LNCAP (cell line): ENCODE measurements around the gene RAB40B.

Experiments
- CTCF ChIP-seq: fragments of 450-650 bp; IDR thresholded peaks from 2 replicates; pipeline ENCODE4 v1.5.1; 2017; ENCODE audit warnings: mild to moderate bottlenecking

Gene RAB40B

DNA sequence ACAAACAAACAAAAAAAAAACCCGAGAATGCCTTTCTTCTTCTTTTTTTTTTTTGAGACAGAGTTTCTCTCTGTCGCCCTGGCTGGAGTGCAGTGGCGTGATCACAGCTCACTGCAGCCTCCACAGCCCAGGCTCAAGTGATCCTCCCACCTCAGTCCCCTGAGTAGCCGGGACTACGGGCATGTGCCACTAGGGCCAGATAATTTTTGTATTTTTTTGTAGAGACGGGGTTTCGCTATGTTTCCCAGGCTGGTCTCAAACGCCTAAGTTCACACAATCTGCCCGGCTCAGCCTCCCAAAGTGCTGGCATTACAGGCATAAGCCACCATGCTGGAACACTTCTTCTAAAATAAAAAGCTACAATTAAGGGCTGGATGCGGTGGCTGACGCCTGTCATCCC lies 33.3 kb downstream of the RAB40B start:
- TF ChIP-seq CTCF, result no peak

GRCh38 chr17:82664701-82665182 lies 33.8 kb downstream of the RAB40B start:
- no peak for TF ChIP-seq CTCF

- no peak for TF ChIP-seq CTCF
These were observed 34.3 kb downstream of the RAB40B start for GRCh38 chr17:82664276-82664575.

DNA sequence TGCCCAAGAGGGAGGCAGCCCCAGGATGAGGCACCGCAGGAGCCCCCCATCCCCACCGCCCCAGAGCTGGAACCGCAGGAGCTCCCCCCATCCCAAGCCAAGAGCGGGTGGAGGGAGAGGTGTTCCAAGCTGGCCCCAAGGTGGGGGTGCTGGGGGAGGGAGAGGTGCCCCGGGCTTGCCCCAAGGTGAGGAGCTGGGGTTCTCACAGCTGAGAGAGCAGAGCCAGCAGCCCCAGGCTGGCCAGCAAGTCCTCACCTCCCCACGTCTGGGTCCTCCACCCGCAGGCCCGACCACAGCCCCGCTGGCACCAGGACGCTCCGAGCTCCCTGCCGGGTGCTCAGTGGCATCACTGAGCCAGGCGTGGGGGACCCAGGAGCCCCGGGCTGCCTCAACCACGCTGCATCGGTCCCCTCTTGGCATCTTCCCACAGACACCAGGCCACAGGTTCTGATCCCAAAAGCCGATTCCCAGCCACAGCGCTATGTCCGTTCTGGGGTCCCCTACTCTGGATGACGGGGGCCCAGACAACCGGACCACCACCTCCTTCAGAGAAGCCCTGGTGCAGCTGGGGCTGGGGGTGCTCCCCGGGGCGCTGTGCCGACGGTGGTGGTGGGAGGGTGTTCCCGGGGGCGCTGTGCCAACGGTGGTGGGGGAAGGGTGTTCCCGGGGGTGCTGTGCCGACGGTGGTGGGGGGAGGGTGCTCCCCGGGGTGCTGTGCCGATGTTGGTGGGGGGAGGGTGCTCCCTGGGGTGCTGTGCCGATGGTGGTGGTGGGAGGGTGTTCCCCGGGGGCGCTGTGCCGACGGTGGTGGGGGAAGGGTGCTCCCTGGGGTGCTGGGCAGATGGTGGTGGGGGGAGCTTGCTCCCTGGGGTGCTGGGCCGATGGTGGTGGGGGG lies 34.9 kb downstream of the RAB40B start:
- TF ChIP-seq CTCF, result no peak

DNA sequence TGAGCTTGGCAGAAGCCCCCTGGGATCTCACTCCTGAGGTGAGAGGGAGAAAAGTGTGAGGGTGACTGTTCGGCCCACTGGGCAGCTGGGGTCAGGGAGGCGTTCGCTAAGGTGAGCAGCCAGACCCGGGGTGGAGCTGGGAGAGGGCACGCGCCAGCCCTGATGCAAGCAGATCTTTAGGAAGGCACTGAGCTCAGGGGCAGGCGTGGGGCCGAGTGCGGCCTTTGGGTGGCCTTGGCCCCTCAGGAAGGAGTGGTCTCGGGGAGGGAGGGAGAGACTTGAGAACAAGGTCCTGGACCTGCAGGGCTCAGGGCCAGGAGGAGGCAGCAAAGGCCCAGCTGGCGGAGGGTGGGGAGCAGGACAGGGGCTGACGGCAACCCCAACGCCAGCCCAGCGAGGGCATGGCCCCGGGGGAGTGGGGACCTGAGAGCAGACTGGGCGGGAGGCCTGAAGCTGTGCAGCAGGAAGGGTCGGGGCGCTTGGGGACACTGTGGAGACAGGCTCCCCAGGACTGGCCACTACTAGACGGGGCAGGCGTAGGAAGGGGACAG lies 35.7 kb downstream of the RAB40B start:
- no peak for TF ChIP-seq CTCF

DNA sequence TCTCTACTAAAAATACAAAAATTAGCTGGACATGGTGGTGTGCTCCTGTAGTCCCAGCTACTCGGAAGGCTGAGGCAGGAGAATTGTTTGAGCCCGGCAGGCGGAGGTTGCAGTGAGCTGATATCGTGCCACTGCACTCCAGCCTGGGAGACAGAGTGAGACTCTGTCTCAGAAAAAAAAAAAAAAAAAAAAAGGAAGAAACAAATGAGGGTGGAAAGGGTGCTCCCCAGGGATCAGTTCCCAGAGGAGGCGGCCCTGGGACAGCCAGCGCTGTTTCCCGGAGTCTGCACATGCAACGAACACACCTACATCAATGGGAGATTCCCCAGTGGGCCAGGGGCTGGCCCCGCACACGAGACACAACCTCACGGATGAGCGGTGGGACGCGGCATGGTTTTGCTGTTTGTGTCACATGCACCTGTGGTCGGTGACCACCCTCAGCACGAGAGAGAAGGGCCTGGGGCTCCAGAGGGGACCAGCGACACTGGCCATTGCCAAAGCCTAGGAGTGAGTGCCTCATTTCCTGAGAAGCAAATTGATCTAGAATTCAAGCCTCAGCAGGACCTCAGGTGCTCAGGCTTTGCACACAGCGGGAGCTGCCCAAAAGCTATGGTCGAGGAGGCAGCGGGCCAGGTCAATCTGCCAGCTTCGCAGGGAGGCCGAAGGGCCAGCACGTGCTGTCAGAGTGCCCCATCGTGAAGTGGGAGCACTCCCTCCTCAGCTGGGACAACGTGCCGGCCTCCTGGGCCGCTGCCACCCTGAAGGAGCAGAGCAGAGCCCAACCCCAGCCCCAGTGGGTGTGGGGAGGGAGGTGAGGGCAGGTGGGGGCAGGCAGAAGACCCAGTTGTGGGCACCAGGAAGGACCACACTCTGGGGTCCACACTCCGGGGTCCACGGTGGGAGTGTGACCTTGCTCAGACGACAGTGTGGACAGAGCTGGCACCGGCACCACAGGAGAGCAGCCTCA lies 36.5 kb downstream of the RAB40B start:
- TF ChIP-seq CTCF, result no peak

- TF ChIP-seq CTCF, result no peak
These were observed 38.6 kb downstream of the RAB40B start for GRCh38 chr17:82659886-82660285.
